HL-60 (cell line): ENCODE data around the gene DHRS7B.

Experiments used
- DNase-seq, 2 experiments: peaks; one replicate each; pipeline ENCODE4 v3.0.0-alpha.2; 2010 to 2020; ENCODE audit warnings: low read depth in 1 of 2, low spot score in 1 of 2
- H3K27ac ChIP-seq: fragments of 250-450 bp; sonication (Bioruptor Pico); replicated peaks from 2 replicates; pipeline ENCODE4 v1.5.1; 2020; ENCODE audit warnings: mild to moderate bottlenecking, moderate library complexity
- H3K27me3 ChIP-seq: fragments of 250-450 bp; sonication (Bioruptor Pico); 2 replicates; pipeline ENCODE4 v1.5.1; 2021; ENCODE audit warnings: mild to moderate bottlenecking, moderate library complexity; ENCODE audit not compliant: insufficient read depth, poor library complexity, severe bottlenecking
- H3K4me3 ChIP-seq: replicated peaks from 2 replicates; pipeline ENCODE4 v1.5.1; 2011; ENCODE audit warnings: mild to moderate bottlenecking, control low read depth, low read length; ENCODE audit not compliant: insufficient read depth
- GABPA ChIP-seq: IDR thresholded peaks from 2 replicates; pipeline ENCODE4 v1.6.1; 2012; ENCODE audit warnings: low read depth
- POLR2AphosphoS5 ChIP-seq: IDR thresholded peaks from 2 replicates; pipeline ENCODE4 v1.6.1; 2012; ENCODE audit warnings: low read depth
- SPI1 ChIP-seq: IDR thresholded peaks from 2 replicates; pipeline ENCODE4 v1.6.1; 2012; ENCODE audit warnings: low read depth, mild to moderate bottlenecking, borderline replicate concordance
- TF ChIP-seq, protein P1 (sequence below): IDR thresholded peaks from 2 replicates; pipeline ENCODE4 v1.6.1; 2012; ENCODE audit warnings: low read depth; ENCODE audit not compliant: insufficient replicate concordance
- TF ChIP-seq, protein P2 (sequence below): IDR thresholded peaks from one replicate; pipeline ENCODE4 v1.5.1; 2011; ENCODE audit warnings: low read length, control low read depth, inconsistent platforms; ENCODE audit not compliant: insufficient read depth

Gene DHRS7B

DNA sequence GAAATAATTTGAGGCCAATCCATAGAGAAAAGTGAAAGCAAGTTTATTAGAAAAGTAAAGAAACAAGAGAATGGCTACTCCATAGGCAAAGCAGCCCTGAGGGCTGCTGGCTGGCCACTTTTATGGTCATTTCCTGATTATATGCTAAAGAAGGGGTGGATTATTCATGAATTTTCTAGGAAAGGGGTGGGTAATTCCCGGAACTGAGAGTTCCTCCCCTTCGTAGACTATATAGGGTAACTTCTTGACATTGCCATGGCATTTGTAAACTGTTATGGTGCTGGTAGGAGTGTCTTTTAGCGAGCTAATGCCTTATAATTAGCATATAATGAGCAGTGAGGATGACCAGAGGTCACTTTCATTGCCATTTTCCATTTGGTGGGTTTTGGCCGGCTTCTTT lies 4.4 kb downstream of the DHRS7B start:
- H3K27me3 ChIP-seq: no peaks in the 10 kb centered on the region
- H3K27ac ChIP-seq: peak overlapping the region; percentile 33
- TF ChIP-seq GABPA: no peak
- TF ChIP-seq POLR2AphosphoS5: no peak
- no peak for TF ChIP-seq SPI1
- TF ChIP-seq, protein P1, sequence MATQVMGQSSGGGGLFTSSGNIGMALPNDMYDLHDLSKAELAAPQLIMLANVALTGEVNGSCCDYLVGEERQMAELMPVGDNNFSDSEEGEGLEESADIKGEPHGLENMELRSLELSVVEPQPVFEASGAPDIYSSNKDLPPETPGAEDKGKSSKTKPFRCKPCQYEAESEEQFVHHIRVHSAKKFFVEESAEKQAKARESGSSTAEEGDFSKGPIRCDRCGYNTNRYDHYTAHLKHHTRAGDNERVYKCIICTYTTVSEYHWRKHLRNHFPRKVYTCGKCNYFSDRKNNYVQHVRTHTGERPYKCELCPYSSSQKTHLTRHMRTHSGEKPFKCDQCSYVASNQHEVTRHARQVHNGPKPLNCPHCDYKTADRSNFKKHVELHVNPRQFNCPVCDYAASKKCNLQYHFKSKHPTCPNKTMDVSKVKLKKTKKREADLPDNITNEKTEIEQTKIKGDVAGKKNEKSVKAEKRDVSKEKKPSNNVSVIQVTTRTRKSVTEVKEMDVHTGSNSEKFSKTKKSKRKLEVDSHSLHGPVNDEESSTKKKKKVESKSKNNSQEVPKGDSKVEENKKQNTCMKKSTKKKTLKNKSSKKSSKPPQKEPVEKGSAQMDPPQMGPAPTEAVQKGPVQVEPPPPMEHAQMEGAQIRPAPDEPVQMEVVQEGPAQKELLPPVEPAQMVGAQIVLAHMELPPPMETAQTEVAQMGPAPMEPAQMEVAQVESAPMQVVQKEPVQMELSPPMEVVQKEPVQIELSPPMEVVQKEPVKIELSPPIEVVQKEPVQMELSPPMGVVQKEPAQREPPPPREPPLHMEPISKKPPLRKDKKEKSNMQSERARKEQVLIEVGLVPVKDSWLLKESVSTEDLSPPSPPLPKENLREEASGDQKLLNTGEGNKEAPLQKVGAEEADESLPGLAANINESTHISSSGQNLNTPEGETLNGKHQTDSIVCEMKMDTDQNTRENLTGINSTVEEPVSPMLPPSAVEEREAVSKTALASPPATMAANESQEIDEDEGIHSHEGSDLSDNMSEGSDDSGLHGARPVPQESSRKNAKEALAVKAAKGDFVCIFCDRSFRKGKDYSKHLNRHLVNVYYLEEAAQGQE: no peak
- TF ChIP-seq, protein P2, sequence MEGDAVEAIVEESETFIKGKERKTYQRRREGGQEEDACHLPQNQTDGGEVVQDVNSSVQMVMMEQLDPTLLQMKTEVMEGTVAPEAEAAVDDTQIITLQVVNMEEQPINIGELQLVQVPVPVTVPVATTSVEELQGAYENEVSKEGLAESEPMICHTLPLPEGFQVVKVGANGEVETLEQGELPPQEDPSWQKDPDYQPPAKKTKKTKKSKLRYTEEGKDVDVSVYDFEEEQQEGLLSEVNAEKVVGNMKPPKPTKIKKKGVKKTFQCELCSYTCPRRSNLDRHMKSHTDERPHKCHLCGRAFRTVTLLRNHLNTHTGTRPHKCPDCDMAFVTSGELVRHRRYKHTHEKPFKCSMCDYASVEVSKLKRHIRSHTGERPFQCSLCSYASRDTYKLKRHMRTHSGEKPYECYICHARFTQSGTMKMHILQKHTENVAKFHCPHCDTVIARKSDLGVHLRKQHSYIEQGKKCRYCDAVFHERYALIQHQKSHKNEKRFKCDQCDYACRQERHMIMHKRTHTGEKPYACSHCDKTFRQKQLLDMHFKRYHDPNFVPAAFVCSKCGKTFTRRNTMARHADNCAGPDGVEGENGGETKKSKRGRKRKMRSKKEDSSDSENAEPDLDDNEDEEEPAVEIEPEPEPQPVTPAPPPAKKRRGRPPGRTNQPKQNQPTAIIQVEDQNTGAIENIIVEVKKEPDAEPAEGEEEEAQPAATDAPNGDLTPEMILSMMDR: no peak
- DNase-seq: no peak
- no peak overlapping the region for H3K4me3 ChIP-seq

DNA sequence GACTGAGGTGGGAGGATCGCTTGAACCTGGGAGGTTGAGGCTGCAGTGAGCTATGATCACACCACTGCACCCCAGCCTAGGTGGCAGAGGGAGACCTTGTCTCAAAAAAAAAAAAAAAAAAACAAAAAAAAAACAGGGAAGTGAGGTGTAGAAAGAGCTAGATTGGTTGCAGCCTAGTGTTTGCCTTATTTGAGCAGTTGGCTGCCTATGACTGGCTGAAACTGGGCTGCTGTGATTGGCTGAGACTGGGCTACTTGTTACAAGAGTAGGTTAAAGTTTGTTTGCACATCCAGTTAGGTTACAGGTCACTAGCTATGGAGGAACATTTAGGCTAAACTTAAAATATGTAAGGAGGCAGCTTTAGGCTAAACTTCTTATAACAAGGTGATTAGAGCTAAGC lies 5.7 kb downstream of the DHRS7B start:
- Histone ChIP-seq H3K27me3 (no peaks in the 10 kb centered on the region), H3K4me3 (no peak overlapping the region), H3K27ac (0 out of 2 replicates have a peak overlapping the region, but pooled peaks have one; percentile 4)
- peak in 1 of 2 experiments; percentile 72 for DNase-seq
- TF ChIP-seq, protein P2: no peak
- no peak for TF ChIP-seq GABPA
- TF ChIP-seq SPI1: peak; percentile 71; the same call in 1 of the 2 replicates
- TF ChIP-seq, protein P1: no peak
- no peak for TF ChIP-seq POLR2AphosphoS5

DNA sequence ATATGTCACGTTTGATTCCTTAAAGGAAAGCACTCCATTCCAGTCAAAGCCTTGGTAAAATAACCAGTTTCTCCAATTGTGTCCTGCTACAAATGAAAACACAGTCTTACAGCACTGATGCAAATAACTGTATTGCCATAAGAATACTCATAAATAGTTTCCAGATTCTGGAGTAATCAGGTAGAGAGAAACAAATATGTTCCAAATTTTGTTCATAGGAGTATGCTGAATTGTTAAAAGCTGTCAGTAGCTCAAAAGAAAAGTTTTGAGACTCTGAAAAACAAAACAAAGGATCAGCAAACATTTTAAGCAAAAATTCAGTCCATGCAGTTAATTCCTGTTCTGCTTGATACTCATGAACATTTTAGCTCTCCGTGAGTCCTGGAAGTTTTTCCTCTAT lies 7.8 kb downstream of the DHRS7B start:
- Histone ChIP-seq H3K27me3 (no peaks in the 10 kb centered on the region), H3K4me3 (no peak overlapping the region), H3K27ac (no peak overlapping the region)
- DNase-seq: no peak
- TF ChIP-seq POLR2AphosphoS5 (no peak), GABPA (no peak), SPI1 (no peak)
- TF ChIP-seq, protein P2: no peak
- TF ChIP-seq, protein P1: no peak
